Measurements from ENCODE around the gene CRELD1. TPM values are rescaled to one million over a fixed set of nuclear protein-coding genes. Genes with fewer than 3 reads are reported as not detected.

The CRELD1 gene
- polyA plus RNA-seq, 1 experiment = 30.3 TPM

GRCh38 chr3:9916734-9917680 is 16.6 kb upstream of the CRELD1 start, which contains the start of gene IL17RC:
IL17RC (plus strand) TSS chr3:9917098; CDS start chr3:9917316, 218 bp downstream.
- ChIA-PET CTCF (interaction anchor here (0.6 to 3.8 kb wide), 7 partner anchors 10 to 682 kb away, joined by 3 to 23 read pairs (median 5); partner anchors contain the start of genes CRELD1 and IL17RE), POLR2A (interaction anchor here (0.6 kb wide), 1 partner anchor 73 kb away, joined by 3 read pairs; no protein-coding TSS in a partner anchor)
- peak; percentile 49 for DNase-seq (ENCODE audit: low read depth)
- no peak for TF ChIP-seq CTCF (IDR thresholded peaks at IDR 0.05; ENCODE audit: insufficient read depth, low read depth, low read length)
- Histone ChIP-seq H3K36me3 (ENCODE audit: control insufficient read depth, insufficient read depth, low read length) (no peaks in the 10 kb centered on the region), H3K4me3 (ENCODE audit: low read depth, low read length) (peak within 1 kb of the TSS; percentile 57), H3K27me3 (ENCODE audit: control insufficient read depth, insufficient read depth, low read length) (no peaks in the 10 kb centered on the region)

GRCh38 chr3:9917820-9918219 is 15.8 kb upstream of the CRELD1 start:
- TF ChIP-seq CTCF (IDR thresholded peaks at IDR 0.05; ENCODE audit: insufficient read depth, low read depth, low read length) = no peak
- ChIA-PET POLR2A (no interaction called here), CTCF (interaction anchor here (0.9 to 3.8 kb wide), 4 partner anchors 9 to 69 kb away, joined by 3 to 23 read pairs (median 4); partner anchors contain the start of gene CRELD1)
- no peaks in the 10 kb centered on the region for H3K27me3 ChIP-seq (ENCODE audit: control insufficient read depth, insufficient read depth, low read length)
- no peak for DNase-seq (ENCODE audit: low read depth)
- no peak overlapping the region for H3K4me3 ChIP-seq (ENCODE audit: low read depth, low read length)
- no peaks in the 10 kb centered on the region for H3K36me3 ChIP-seq (ENCODE audit: control insufficient read depth, insufficient read depth, low read length)

- DNase-seq (ENCODE audit: low read depth) = no peak
- TF ChIP-seq CTCF (IDR thresholded peaks at IDR 0.05; ENCODE audit: insufficient read depth, low read depth, low read length) = no peak
- Histone ChIP-seq H3K36me3 (ENCODE audit: control insufficient read depth, insufficient read depth, low read length) (0 out of 2 replicates have a peak, but pooled peaks cover under 1% of the 10 kb centered on the region), H3K27me3 (ENCODE audit: control insufficient read depth, insufficient read depth, low read length) (no peaks in the 10 kb centered on the region), H3K4me3 (ENCODE audit: low read depth, low read length) (no peak overlapping the region)
- POLR2A ChIA-PET = no interaction called here
- CTCF ChIA-PET = interaction anchor here (0.9 to 3.8 kb wide), 4 partner anchors 8 to 70 kb away, joined by 3 to 23 read pairs (median 4); partner anchors contain the start of gene CRELD1
Measured at GRCh38 chr3:9918261-9919038, 15.2 kb upstream of the CRELD1 start.

GRCh38 chr3:9928158-9928557 is 5.5 kb upstream of the CRELD1 start:
- DNase-seq (ENCODE audit: low read depth) = no peak
- TF ChIP-seq CTCF (IDR thresholded peaks at IDR 0.05; ENCODE audit: insufficient read depth, low read depth, low read length) = no peak
- peaks cover 16% of the 10 kb centered on the region for H3K36me3 ChIP-seq (ENCODE audit: control insufficient read depth, insufficient read depth, low read length)
- H3K4me3 ChIP-seq (ENCODE audit: low read depth, low read length) = no peak overlapping the region
- POLR2A ChIA-PET = no interaction called here
- no peaks in the 10 kb centered on the region for H3K27me3 ChIP-seq (ENCODE audit: control insufficient read depth, insufficient read depth, low read length)
- CTCF ChIA-PET = no interaction called here
